ENCODE results near the gene TPP2.

- TF ChIP-seq POLR2A (IDR thresholded peaks at IDR 0.05; ENCODE audit: low read length) (no peak), GATA1 (IDR thresholded peaks at IDR 0.05; ENCODE audit: low read depth, low read length) (no peak)
These were observed 24.5 kb upstream of the TPP2 start for GRCh38 chr13:102572323-102572722.

All from erythroblast (primary cell).